NCI-H748 (cell line): ENCODE results near the gene R3HDM2.

Experiments
- DNase-seq: peaks from one replicate; lab custom pipeline; 2025; ENCODE audit not compliant: unreplicated experiment; lab: John Stamatoyannopoulos, UW

Gene R3HDM2

DNA sequence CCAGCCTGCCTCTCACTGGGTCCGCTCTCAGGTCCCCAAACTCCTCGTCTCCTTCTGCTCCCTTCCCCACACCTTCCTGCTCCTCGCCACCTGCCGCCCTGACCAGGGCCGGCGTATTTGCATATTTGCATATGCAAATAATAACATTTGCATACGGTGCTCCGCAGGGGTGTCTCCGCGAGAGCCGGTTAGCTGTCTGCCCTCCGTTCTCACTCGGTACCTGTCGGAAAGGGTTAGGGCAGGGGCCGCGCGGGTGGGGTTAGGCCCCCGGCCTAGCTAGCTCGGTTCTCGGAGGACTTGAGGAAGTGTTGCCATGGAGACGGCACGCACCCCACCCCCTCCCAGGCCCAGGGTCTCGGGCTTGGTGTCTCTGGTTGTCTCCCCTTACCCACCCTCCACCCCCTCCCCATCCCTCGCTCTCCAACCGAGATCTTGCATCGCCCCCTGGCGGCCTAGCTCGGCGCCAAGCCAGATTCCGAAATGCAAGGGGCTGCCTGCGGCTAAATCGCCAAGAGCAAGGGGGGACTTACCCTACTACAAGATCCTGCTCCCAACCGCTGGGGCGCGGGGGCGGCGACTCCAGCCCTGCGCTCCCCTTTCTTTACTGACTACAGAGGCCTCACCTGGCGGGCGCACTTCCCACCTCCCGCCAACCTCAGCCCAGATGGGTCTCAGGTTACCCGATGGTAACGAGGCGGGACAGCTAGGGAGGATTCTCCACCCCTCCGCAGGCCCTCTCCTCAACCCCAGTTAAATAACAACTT is 188.0 kb downstream of the R3HDM2 start:
- DNase-seq = peak; percentile 96

GRCh38 chr12:57242329-57242690 is 188.5 kb downstream of the R3HDM2 start:
- DNase-seq = peak; percentile 75

GRCh38 chr12:57241402-57242310 is 189.2 kb downstream of the R3HDM2 start:
- DNase-seq = peak; percentile 29

DNA sequence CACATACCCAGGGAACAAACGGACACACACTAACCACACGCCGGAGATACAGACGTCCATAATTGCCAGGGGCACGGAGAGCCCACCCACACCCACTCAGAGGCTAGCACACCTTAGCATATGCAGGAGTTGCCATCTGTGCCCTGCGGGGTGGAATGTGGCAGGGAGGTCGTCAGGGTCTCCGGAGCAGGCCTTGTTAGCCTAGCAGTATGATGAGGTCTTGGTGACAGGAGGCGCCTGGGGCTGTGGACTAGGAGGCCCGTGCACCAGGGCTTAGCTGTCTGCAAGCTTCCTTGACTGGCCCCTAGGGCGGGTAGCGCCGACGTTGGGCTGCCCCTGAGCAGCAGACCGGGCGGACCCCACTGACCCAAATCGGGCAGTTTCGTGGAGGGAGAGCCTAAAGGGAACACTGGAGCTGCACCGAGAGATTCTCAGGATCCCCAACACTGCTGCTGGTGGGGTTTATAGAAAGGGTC is 189.9 kb downstream of the R3HDM2 start:
- DNase-seq = peak; percentile 64

DNA sequence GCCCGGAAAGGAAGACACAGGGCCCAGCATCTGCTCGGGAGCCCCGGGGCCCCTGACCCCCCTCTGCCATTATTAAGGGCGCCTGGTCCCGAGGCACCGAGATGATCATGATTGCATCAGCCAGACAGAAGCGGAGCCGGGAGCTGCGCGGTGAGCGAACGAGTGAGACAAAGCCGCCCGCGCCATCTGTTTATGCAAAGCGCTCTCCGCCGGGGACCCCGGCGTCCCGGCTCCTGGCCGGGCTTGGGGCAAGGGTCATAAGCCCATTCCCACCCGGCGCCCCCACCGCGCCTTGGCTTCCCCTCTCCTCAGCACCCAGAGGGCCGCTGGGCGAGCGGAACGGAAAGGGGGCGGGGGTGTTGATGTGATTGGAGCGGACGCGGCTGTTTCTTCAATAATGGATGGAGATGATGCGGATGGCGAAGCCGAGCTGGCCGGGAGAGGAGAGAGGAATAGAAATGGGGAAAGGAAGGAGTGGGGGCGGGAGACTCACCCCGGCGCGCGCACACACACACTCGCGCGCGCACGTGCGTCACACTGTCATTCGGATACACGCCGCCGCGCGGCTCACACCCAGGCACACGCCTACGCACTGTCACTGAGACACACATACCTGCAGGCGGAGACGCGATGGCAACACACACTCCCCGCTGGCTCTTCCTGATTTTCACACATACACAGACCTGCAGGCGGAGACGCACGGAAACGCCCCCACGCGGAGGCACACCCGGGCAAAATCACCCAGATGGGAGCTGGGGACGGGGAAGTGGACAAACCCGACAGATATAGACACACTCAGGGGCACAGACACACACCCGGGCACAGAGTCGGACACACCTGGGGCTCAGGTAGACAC is 190.5 kb downstream of the R3HDM2 start:
- DNase-seq = peak; percentile 89

DNA sequence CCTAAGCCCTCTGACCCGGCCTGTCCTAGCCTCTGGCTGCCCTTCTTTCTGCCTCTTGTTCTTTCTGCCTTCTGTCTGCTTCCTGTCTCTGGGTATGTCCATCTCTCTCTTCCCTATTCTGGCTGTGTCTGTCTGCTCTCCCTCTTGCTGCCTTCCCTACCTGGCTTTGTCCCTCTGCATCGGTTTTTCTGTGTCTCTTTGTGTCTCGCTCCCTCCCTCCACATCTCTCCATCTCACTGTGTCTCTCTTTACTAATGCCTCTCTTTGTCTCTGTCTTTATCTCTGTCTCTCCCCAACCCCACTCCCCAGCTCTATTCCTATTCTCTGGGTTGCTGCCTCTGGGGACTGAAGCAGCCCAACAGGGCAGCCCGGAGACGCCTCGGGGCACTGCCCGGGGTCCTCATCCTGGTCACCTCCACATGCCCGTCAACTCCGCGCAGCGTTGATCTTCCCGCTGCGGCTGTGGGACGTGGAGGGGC is 191.2 kb downstream of the R3HDM2 start:
- DNase-seq = peak; percentile 71

GRCh38 chr12:57238854-57239554 is 191.8 kb downstream of the R3HDM2 start:
- peak; percentile 89 for DNase-seq

DNA sequence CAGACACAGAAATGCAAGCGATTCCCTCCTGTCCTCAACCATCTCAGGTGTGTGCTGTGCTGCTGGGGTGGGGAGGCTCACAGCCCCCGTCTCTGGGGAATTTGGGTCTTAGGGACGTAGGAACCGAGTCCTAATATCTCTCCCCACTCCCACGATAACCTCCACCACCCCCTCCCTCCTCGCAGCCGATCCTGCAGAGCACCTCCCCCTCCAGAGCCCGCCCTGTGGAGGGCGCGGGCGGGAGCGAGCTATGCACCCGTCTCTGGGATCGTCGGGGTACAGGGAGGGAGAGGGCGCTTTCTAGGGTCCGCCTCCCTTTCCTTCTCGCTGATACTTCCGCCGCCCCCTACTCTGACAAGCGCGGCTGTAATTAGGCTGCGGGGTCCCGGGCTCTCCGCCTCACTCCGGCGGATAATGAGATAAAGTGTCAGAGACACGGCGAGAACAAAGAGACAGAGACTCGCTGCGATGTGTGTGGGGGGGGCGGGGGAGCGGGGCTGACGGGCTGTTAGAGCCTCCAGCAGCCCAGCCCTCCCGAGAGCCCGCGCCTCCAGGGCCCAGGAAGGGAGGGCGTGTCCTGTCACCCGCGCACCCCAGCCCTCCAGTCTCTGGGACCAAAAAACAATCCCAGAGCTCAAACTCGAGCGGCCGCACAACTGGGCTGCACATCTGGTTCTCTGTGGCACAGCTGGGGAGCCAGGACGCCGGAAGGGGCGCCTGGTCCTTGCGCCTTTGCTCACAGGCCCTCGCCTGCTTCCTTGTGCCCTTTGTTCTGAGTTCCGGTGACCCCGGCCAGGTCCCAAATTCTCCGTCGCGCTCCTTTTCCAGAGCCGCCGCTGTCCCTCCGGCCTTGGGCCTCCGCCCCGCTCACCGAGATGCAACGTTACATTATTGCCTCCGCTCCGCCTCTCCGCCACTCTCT is 192.7 kb downstream of the R3HDM2 start:
- DNase-seq = peak; percentile 74

GRCh38 chr12:57237596-57237931 is 193.3 kb downstream of the R3HDM2 start:
- peak; percentile 68 for DNase-seq

DNA sequence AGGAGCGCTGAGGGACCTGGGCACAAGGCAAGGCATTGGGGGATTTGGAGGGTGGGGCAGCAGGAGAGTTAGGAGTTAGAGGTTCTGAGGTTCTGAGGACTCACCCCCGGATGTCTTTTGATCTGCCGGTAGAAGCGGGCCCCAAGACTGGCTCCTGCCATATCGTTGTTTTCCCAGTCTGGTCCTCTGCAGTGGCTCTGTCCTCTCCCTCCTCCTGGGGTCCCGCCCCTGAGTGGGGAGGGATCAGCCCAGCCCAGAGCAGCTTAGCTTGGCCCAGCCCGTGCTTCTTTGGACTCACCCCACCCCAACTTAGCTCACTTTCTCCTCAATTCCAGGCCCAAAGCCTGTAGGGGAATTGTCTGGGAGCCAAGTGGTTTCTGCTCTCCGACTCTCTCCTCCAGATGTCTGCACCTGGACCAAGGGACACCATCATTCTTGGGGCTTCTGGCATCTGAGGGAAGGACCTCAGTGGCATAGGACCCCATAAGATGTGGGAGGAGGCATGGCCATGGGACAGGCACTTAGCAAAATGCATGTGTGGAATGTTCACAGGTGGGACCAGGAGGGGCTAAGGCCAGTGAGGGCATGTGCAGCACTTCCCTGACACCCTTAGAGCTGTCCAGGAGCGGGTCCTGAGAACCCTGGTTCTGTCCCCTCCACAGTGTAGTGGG is 193.8 kb downstream of the R3HDM2 start:
- DNase-seq = no peak

DNA sequence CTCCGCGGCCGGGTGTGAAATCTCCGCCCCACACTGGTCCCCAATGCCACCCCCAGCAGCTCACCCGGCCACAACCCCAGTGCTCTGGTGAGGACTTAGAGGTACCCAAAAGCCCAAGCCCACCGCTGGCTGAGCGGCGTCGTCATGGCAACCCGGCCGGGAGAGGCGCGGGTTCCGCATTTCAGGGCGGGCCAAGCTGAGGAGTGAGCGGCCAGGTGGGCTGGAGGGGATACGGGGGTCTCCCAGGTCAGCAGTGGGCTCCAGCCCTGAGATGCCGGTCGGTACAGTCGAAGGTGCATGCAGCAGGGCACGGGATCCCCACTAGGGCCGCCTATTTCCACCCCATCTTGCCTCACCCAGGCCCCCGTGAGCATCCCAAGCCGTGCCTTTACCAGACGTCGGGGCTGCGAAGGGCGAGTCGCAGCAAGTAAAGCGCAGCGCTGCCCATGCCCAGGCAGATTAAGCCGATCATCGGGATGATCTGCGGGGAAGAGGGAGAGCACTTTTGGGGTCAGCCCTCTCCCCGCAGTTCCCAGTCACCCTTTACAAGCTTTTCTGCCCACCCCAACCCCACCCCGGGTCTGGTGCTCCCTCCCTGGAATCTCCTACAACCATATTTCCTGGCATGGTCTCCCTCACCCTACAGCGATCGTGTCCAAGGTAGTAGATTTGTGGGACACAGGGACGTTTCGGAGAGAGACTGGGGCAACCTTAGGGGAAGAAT is 194.5 kb downstream of the R3HDM2 start:
- DNase-seq = peak; percentile 13

DNA sequence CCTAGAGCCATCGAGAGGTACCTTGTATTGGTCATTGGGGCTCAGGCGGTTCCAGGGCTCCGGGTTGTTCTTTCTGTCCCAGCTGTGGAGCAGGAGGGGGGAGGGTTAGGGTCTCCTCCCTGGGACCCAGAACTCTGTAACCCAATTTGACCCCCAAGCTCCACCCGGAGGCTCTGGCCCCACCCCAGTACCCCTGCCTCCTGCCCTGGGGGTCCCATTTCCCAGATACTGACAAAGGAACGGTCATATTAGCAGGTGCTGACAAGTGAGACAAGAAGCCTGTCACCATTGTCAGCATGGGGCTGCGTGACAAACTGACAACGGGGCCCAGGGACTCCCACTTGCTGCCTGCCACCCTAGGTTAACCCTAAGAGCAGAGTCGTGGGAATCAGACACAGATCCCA is 195.1 kb downstream of the R3HDM2 start:
- no peak for DNase-seq

DNA sequence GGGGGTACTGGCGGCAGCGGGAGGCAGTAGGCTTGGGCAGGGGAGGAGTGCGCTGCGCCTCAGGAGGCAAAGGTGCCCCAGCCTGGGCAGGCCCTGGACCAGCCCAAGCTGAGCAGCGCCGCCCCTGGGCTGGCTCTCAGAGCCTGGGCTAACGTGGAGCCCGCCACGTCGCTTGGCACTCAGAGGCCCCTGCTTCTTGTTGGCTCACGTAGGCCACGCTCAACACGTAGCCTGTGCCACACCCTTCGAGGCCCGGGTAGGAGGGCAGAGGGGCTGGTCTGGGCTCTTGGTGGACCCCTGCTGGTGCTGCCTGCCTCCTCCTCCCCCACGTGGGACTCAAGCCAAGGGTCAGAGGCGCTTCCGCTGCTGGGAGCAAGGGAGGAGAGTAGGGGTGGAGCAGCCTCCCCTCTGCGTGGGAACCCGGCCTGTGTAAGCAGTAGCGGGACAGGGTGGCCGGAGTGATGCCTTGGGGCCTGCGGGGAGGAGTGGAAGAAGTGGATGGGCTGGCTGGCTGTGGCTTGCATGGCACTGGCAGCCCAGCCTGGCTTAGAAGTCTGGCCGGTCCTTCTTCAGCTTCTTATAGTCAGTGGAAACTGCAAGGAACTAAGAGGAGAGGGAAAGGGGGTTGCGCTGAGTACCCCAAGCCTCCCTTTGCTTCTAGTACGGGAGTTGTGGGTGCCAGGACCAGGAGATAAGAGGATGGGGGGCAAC is 195.7 kb downstream of the R3HDM2 start:
- DNase-seq = peak; percentile 94

GRCh38 chr12:57234571-57235016 is 196.2 kb downstream of the R3HDM2 start:
- no peak for DNase-seq

DNA sequence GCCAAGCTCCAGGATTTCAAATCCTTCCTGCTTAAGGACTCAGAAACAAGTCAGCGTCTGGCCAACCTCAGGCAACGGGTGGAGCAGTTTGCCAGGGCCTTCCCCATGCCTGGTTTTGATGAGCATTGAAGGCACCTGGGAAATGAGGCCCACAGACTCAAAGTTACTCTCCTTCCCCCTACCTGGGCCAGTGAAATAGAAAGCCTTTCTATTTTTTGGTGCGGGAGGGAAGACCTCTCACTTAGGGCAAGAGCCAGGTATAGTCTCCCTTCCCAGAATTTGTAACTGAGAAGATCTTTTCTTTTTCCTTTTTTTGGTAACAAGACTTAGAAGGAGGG is 196.6 kb downstream of the R3HDM2 start:
- DNase-seq = no peak

- DNase-seq = no peak
Measured at GRCh38 chr12:57233357-57234232, 197.2 kb downstream of the R3HDM2 start.
